SW480 (cell line): ENCODE data around the gene FIBCD1.
A peak's percentile ranks its signal among the peaks of the same experiment; 100 is the strongest.

ENCODE experiments used
- DNase-seq: peaks from one replicate; pipeline ENCODE4 v3.0.0-alpha.2; 2016; ENCODE audit warnings: low spot score

Gene FIBCD1

DNA sequence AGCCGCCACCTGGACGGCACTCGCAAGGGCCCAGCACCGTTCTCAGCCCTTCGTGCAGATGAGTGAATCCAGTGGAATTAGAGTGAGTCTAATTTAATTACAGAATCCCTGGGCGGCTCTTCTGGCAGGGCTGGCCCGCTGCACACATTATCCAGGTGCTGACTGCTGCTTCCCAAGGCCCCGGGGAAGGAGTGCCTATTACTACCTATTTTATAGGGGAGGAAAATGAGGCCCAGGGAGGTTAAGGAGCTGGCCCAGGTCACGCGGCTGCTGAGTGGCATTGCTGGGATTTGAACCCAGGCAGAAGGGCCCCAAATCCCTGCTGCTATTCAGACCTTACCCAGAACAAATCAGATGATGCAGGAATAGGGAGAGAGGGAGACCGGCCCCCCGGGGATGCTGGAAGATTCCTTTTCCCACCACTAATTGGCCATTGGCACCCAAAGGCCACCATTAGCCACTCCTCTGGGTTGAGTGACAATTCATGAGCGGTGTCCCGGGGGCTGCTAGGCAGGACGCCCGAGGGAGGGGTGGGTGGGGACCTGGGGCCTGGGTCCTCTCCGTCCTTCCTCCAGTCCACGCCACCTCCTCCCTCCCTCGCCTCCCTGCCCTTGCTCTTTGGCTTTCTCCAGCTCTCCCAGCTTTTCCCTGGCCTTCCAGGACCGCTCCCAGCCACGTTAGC lies 32.2 kb downstream of the FIBCD1 start:
- DNase-seq = no peak

DNA sequence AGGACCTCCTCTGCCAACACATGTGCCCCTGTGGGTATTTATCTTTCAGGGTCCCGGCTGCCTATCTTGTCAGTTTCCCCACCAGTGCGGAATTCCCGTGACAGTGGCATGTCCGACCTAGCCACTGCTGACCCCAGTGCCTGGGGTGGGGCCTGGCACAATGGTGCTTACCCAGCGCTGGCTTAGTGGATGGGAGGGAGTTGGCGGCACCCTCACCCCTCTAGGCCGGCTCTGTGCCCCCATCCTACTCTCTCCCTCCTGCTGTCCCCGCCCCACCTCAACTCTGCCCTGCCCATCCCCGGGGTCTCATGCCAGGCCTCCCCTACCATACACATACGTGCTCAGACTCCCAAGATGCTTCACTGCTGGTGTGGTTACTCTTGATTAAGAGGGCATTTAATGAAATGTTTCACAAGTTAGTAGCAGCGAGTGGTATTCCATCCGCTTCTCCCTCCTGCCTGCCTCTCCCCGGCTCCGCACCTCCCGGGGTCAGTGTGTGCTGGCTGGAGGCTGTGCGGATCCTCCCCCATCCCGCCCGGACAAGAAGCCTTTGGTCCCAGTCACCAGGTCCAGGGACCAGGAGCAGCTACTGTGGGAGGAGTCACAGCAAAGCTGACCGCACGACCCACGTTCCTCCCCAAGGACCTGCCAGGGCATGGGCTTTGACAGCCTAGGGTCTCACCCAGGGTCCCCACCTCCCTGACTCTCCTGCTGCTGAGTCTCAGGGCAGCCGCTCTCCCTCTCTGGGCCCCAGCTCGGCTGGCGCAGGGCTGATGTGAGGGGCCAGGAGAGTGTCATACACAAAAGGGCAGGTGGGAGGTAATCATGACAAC lies 32.9 kb downstream of the FIBCD1 start:
- no peak for DNase-seq

- DNase-seq = no peak
Measured at GRCh38 chr9:130905125-130905901, 33.7 kb downstream of the FIBCD1 start.

DNA sequence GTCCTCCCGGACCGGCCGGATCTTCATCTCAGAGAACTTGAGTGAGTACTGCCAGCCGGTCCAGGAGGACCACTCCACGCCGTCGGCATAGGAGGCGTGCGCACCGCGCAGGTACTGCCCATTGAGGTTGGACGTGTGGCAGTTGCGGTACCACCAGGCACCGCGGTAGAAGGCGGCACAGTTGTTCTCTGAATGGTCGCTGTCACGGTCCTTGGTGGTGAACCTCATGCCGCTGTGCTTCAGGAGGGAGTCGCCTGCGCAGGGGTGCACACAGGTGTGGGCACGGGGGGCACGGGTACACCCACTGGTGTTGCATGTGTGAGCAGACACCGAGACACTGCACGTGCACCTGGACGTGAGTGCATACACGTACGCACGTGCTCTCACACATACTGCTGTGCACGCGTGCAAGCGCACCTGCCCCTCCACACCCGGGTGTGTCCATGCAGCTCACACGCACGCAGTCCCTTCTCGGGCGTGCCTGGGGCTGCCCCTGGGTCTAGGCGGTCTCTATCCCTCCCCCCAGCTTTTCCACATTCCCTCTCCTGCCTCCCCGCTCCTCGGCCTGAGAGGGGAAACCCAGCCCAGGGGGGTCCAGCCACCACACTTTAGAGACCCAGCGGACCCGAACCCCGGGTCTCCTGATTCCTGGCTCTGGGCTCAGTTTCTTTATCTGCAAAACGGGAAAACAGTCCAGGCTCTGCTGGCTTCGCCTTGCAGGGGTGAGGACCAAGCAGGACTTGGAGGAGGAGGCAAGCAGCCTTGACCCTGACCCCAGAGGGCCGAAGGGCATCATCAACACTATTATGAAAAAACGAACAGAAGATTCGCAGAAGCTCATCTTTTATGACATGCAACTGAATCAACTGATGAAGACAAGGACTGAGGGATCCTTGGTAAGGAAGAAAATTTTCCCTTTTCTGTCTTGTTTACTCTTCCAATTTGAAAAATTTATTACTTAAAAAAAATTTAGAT lies 34.7 kb downstream of the FIBCD1 start:
- DNase-seq = no peak

- DNase-seq = no peak
Measured at GRCh38 chr9:130903194-130904069, 35.6 kb downstream of the FIBCD1 start.

GRCh38 chr9:130902204-130903185 lies 36.6 kb downstream of the FIBCD1 start:
- no peak for DNase-seq

GRCh38 chr9:130901498-130902203 lies 37.4 kb downstream of the FIBCD1 start:
- DNase-seq = no peak

GRCh38 chr9:130900701-130901497 lies 38.1 kb downstream of the FIBCD1 start:
- DNase-seq = no peak

- peak; percentile 31 for DNase-seq
Measured at GRCh38 chr9:130899051-130899748, 39.8 kb downstream of the FIBCD1 start.

GRCh38 chr9:130898552-130898852 lies 40.5 kb downstream of the FIBCD1 start:
- peak; percentile 71 for DNase-seq

DNA sequence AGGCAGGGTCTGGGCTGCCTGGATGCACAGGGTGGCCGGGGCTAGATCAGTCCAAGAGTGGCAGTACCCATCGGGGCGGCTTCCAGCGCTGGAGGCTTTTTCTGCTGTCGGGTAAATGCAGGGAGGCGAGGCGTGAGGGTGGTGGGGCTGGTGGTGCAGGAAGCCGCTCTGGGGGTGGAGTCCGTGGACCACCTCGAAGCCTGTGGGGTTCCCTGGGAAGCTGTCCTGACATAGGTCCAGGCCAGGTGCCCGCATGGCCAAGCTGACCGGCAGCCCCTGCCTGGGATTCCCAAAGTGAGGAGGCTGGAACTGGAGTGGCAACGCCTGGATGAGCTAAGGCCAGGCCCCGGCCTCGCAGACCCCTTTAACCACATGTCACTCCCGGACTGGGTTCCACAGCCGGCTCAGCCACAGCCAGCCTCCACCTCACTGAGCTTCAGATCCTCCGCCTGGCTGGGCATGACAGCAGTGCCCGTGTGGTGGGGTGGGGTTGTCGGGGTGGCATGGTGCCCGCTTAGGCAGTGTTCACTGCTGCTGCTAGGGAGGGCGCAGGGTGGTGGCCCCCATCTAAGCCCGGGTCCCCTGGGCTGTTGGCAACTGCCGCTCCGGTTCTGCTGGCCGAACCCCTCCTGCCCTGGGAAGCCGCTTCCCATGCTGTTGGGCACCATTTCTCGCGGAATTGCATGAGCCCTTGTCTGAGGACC lies 41.0 kb downstream of the FIBCD1 start:
- DNase-seq = peak; percentile 37

DNA sequence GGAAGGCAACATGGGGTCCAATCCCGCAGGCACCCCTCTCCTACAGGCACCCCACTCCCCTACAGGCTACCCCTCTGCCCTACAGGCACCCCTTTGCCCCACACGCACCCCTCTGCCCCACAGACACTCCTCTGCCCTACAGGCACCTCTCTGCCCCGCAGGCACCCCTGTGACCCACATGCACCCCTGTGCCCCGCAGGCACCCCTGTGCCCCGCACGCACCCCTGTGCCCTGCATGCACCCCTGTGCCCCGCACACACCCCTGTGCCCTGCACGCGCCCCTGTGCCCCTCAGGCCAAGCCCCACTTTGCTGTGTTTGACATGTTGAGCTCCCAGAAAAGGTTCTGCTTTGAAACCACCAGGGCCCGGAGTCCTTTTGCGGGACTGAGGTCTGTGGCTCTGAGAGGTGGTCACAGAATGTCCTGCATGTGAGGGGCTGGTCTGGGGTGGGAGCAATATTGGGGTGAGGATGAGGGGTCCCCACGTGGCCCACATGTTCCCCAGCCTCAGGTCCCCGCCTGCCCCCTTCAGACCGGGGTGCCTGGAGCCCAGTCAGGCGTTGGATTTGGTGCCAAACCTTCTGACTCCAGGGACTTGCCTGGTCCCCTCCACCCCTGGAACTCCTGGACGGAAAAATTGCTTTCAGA lies 41.8 kb downstream of the FIBCD1 start:
- DNase-seq = no peak

DNA sequence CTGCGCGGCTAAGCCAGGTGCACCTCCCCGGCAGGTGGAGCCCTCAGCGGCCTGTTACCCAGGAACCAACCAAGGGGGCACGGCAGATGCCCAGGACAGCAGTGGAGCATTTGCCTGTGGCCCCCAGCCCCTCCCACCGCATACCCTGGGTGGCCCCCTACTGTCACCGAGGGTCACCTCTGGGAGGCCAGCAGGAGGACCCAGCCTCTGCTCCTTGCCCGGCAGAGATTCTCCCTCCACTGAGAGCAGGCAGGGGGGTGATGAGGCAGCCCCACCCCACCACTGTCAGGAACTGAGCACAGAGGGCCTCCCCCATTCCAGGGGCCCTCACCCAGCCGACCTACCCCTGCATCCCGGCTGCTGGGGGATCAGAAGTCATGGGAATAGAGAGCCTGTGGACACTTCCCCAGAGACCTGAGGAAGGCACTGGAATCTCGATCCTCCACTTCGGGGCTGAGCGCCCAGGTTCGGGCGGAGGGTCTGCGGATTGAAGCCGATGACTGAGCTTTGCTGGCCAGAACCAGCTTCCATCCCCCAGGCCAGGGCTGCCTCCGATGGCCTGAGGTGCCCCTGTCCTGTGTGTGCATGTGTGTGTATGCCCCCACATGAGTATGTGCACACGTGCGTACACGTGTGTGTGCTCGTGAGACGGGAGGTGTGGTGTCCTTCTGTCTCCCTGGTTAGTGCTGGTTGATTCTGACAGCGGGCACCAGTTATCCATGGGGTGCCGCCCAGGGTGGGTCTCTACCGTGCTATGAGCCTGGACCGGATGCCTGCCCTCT lies 42.6 kb downstream of the FIBCD1 start, which contains the start of gene QRFP:
TSS of gene QRFP (minus strand) at position 580 of the 782 bp plus-strand sequence. CDS start 2,974 bp downstream, outside the sequence.
- DNase-seq = peak; percentile 44

- no peak for DNase-seq
Measured at GRCh38 chr9:130895481-130896232, 43.4 kb downstream of the FIBCD1 start.
